HPDE6-E6E7 (cell line): ENCODE data around the gene KISS1R.
A peak's percentile ranks its signal among the peaks of the same experiment; 100 is the strongest.
"Not testable (repeated sequence)": the region's sequence is repeated elsewhere in the genome, so short reads cannot be mapped to it uniquely, and the experiment has no call there.

Experiments
- DNase-seq: peaks from one replicate; pipeline ENCODE4 v3.0.0; 2011; ENCODE audit warnings: missing footprints; ENCODE audit errors: extremely low spot score

KISS1R gene

GRCh38 chr19:881385-882071 is 35.6 kb upstream of the KISS1R start:
- DNase-seq = no peak

GRCh38 chr19:882871-883497 is 34.1 kb upstream of the KISS1R start:
- DNase-seq = no peak

GRCh38 chr19:883661-884211 is 33.4 kb upstream of the KISS1R start:
- DNase-seq = peak; percentile 94

- no peak for DNase-seq
Observed at GRCh38 chr19:884420-885211, 32.5 kb upstream of the KISS1R start.

- no peak for DNase-seq
Observed at GRCh38 chr19:885536-886224, 31.5 kb upstream of the KISS1R start.

GRCh38 chr19:887072-887471 is 30.1 kb upstream of the KISS1R start:
- DNase-seq = no peak

GRCh38 chr19:887599-887998 is 29.5 kb upstream of the KISS1R start:
- no peak for DNase-seq

- DNase-seq = no peak
Observed at GRCh38 chr19:888581-889385, 28.4 kb upstream of the KISS1R start.

- no peak for DNase-seq
Observed at GRCh38 chr19:889662-890295, 27.4 kb upstream of the KISS1R start.

GRCh38 chr19:890831-891230 is 26.3 kb upstream of the KISS1R start:
- no peak for DNase-seq

GRCh38 chr19:891421-892200 is 25.5 kb upstream of the KISS1R start:
- not testable (repeated sequence) for DNase-seq

GRCh38 chr19:892243-892893 is 24.8 kb upstream of the KISS1R start:
- DNase-seq = no peak

GRCh38 chr19:892894-893689 is 24.0 kb upstream of the KISS1R start, which contains the start of the genes MED16 and RNU6-9:
MED16 (minus strand) TSS chr19:893187; CDS start chr19:891131, 2,056 bp downstream.
RNU6-9 (plus strand) TSS chr19:893484.
- DNase-seq = peak; percentile 88

- no peak for DNase-seq
Observed at GRCh38 chr19:896434-896833, 20.7 kb upstream of the KISS1R start.

- DNase-seq = no peak
Observed at GRCh38 chr19:896999-897398, 20.1 kb upstream of the KISS1R start.

- no peak for DNase-seq
Observed at GRCh38 chr19:897442-898039, 19.6 kb upstream of the KISS1R start.

- DNase-seq = no peak
Observed at GRCh38 chr19:898663-899062, 18.5 kb upstream of the KISS1R start.
